Measurements from ENCODE around the gene JAK1. TPM values are rescaled to one million over a fixed set of nuclear protein-coding genes. Genes with fewer than 3 reads are reported as not detected.

The JAK1 gene
- total and polyA plus RNA-seq, 2 experiments from 2014 or later = 8.0 to 19.5 TPM

- TF ChIP-seq, protein P1, sequence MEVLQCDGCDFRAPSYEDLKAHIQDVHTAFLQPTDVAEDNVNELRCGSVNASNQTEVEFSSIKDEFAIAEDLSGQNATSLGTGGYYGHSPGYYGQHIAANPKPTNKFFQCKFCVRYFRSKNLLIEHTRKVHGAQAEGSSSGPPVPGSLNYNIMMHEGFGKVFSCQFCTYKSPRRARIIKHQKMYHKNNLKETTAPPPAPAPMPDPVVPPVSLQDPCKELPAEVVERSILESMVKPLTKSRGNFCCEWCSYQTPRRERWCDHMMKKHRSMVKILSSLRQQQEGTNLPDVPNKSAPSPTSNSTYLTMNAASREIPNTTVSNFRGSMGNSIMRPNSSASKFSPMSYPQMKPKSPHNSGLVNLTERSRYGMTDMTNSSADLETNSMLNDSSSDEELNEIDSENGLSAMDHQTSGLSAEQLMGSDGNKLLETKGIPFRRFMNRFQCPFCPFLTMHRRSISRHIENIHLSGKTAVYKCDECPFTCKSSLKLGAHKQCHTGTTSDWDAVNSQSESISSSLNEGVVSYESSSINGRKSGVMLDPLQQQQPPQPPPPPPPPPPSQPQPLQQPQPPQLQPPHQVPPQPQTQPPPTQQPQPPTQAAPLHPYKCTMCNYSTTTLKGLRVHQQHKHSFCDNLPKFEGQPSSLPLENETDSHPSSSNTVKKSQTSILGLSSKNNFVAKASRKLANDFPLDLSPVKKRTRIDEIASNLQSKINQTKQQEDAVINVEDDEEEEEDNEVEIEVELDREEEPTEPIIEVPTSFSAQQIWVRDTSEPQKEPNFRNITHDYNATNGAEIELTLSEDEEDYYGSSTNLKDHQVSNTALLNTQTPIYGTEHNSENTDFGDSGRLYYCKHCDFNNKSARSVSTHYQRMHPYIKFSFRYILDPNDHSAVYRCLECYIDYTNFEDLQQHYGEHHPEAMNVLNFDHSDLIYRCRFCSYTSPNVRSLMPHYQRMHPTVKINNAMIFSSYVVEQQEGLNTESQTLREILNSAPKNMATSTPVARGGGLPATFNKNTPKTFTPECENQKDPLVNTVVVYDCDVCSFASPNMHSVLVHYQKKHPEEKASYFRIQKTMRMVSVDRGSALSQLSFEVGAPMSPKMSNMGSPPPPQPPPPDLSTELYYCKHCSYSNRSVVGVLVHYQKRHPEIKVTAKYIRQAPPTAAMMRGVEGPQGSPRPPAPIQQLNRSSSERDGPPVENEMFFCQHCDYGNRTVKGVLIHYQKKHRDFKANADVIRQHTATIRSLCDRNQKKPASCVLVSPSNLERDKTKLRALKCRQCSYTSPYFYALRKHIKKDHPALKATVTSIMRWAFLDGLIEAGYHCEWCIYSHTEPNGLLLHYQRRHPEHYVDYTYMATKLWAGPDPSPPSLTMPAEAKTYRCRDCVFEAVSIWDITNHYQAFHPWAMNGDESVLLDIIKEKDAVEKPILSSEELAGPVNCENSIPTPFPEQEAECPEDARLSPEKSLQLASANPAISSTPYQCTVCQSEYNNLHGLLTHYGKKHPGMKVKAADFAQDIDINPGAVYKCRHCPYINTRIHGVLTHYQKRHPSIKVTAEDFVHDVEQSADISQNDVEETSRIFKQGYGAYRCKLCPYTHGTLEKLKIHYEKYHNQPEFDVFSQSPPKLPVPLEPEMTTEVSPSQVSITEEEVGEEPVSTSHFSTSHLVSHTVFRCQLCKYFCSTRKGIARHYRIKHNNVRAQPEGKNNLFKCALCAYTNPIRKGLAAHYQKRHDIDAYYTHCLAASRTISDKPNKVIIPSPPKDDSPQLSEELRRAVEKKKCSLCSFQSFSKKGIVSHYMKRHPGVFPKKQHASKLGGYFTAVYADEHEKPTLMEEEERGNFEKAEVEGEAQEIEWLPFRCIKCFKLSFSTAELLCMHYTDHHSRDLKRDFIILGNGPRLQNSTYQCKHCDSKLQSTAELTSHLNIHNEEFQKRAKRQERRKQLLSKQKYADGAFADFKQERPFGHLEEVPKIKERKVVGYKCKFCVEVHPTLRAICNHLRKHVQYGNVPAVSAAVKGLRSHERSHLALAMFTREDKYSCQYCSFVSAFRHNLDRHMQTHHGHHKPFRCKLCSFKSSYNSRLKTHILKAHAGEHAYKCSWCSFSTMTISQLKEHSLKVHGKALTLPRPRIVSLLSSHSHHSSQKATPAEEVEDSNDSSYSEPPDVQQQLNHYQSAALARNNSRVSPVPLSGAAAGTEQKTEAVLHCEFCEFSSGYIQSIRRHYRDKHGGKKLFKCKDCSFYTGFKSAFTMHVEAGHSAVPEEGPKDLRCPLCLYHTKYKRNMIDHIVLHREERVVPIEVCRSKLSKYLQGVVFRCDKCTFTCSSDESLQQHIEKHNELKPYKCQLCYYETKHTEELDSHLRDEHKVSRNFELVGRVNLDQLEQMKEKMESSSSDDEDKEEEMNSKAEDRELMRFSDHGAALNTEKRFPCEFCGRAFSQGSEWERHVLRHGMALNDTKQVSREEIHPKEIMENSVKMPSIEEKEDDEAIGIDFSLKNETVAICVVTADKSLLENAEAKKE (CRISPR knock-in tag; IDR thresholded peaks at IDR 0.05) = no peak
Observed at GRCh38 chr1:64895500-64895899, 70.8 kb downstream of the JAK1 start (continued).

- no peaks in the 10 kb centered on the region for H3K9me2 ChIP-seq (ENCODE audit: insufficient read depth)
- DNase-seq (ENCODE audit: low spot score) (no peak), ATAC-seq (no peak)
- no peak overlapping the region for H3K4me3 ChIP-seq
- H3K4me1 ChIP-seq (ENCODE audit: insufficient read depth) = peaks cover 37% of the 10 kb centered on the region
- Mint-ChIP-seq H3K27me3 (ENCODE audit: insufficient read depth, low read depth, poor library complexity) (peaks cover 2% of the 10 kb centered on the region), H3K9me3 (peaks cover 2% of the 10 kb centered on the region; the same call in 2 of the 3 replicates), H3K27ac (no peak overlapping the region), H3K36me3 (ENCODE audit: low read depth) (0 out of 3 replicates have a peak, but pooled peaks cover 3% of the 10 kb centered on the region), H3K4me1 (peaks cover 58% of the 10 kb centered on the region), H3K4me3 (no peak overlapping the region)
- H3K36me3 ChIP-seq (ENCODE audit: insufficient read depth) = no peaks in the 10 kb centered on the region
- H3K4me2 ChIP-seq = no peak overlapping the region
- H3K79me2 ChIP-seq (replicated peaks; ENCODE audit: insufficient read depth) = no peaks in the 10 kb centered on the region
- H3K27me3 ChIP-seq (ENCODE audit: insufficient read depth) = no peaks in the 10 kb centered on the region
- TF ChIP-seq EZH2 (IDR thresholded peaks at IDR 0.05; ENCODE audit: low read depth, unreplicated experiment) = no peak
- no peak for TF ChIP-seq ZNF114 (CRISPR knock-in tag; IDR thresholded peaks at IDR 0.05)
- TF ChIP-seq JUNB (IDR thresholded peaks at IDR 0.05; ENCODE audit: unreplicated experiment) = no peak
- no peak for TF ChIP-seq STAT1 (IDR thresholded peaks at IDR 0.05; ENCODE audit: unreplicated experiment)
- TF ChIP-seq ZNF331 (CRISPR knock-in tag; IDR thresholded peaks at IDR 0.05; ENCODE audit: low read depth) = no peak
- no peak for TF ChIP-seq CREB1 (CRISPR knock-in tag; IDR thresholded peaks at IDR 0.05; ENCODE audit: low read depth)
- H3F3A ChIP-seq (replicated peaks; ENCODE audit: low read depth) = no peaks in the 10 kb centered on the region
- no peaks in the 10 kb centered on the region for H4K20me1 ChIP-seq (replicated peaks; ENCODE audit: insufficient read depth)
- no peak overlapping the region for H2AFZ ChIP-seq
- H3K27ac ChIP-seq (ENCODE audit: low read depth) = no peak overlapping the region
Observed at GRCh38 chr1:64894438-64895196, 71.7 kb downstream of the JAK1 start.

Data from GM23338 (cell line).